Gastrocnemius medialis (tissue), 4 donors: ENCODE data around the gene ALK. TPM values are rescaled to one million over a fixed set of nuclear protein-coding genes. Genes with fewer than 3 reads are reported as not detected.

Experiments
- ATAC-seq, 2 donors: fragments of 150-250 bp; one replicate each; pipeline ENCODE4 v1.9.1; 2016
- DNase-seq, 2 donors: peaks; one replicate each; pipeline ENCODE4 v3.0.0-alpha.2; 2019
- H3K27ac ChIP-seq, 4 donors: fragments of 200-600 bp; sonication (generic); 1 replicate in 1 of 4; 2 replicates in 3 of 4; pipeline ENCODE4 v1.5.1; 2016 to 2018; ENCODE audit warnings: mild to moderate bottlenecking in 2 of 4, moderate library complexity in 1 of 4
- H3K27me3 ChIP-seq, 3 donors: fragments of 200-600 bp; sonication (generic) in 2 of 3; 1 replicate in 1 of 3; 2 replicates in 2 of 3; pipeline versions ENCODE4 v1.5.1 to v1.6.0; 2016 to 2019; ENCODE audit warnings: mild to moderate bottlenecking in 1 of 3, moderate library complexity in 1 of 3
- H3K36me3 ChIP-seq, 2 donors: fragments of 200-600 bp; sonication (generic) in 1 of 2; one replicate each; pipeline ENCODE4 v1.5.1; 2017 to 2018
- H3K4me1 ChIP-seq, 2 donors: fragments of 200-600 bp; sonication (generic) in 1 of 2; one replicate each; pipeline ENCODE4 v1.5.1; 2016 to 2017; ENCODE audit warnings: mild to moderate bottlenecking in 2 of 2
- H3K4me3 ChIP-seq, 4 donors: fragments of 200-600 bp; sonication (generic) in 3 of 4; 1 replicate in 1 of 4; 2 replicates in 3 of 4; pipeline ENCODE4 v1.5.1; 2016 to 2019; ENCODE audit warnings: mild to moderate bottlenecking in 2 of 4
- H3K9me3 ChIP-seq, 3 donors: fragments of 200-600 bp; sonication (generic) in 2 of 3; 1 replicate in 1 of 3; 2 replicates in 2 of 3; pipeline ENCODE4 v1.5.1; 2016 to 2019
- CTCF ChIP-seq, 5 experiments: fragments of 450-650 bp in 3 of 5; fragments of 200-600 bp in 2 of 5; sonication (generic) in 2 of 5; IDR thresholded peaks in 4 of 5; conservative IDR thresholded peaks in 1 of 5; 1 replicate in 4 of 5; 2 replicates in 1 of 5; pipeline ENCODE4 v1.5.1; 2016 to 2019; ENCODE audit warnings: antibody characterized with exemption in 5 of 5, mild to moderate bottlenecking in 3 of 5, moderate library complexity in 3 of 5
- POLR2A ChIP-seq, 2 donors: fragments of 450-650 bp; IDR thresholded peaks; one replicate each; pipeline ENCODE4 v1.6.1; 2017; ENCODE audit warnings: antibody characterized with exemption in 2 of 2, mild to moderate bottlenecking in 2 of 2, moderate library complexity in 2 of 2
- in situ Hi-C, 4 donors: fragments of 200-750 bp; cut with MboI; loops; one replicate each; pipeline versions ENCODE4 v1.15.0 to v1.8.0; 2017; ENCODE audit warnings: low sequenced_read_pairs in 4 of 4
- intact Hi-C: fragments of 100-400 bp; cut with DNase I; formaldehyde crosslinking; loops from one replicate; pipeline ENCODE4 v1.15.1; 2023; ENCODE audit warnings: low total_unique reads
- total RNA-seq, 4 donors: library from RNA; depleted of rRNA; stranded (reverse); fragments of >200 nt; gene quantifications; one replicate each; pipeline versions ENCODE4 v1.1.0 to v1.2.3, GENCODE V29; 2016

Gene ALK
- total RNA-seq, 4 donors from 2014 or later, result not detected

- in situ Hi-C loops, result no loop called here
- H3K27me3 ChIP-seq, result peaks cover 0 to 3% (median 0%) of the 10 kb centered on the region in 3 donors
- ATAC-seq, result no peak
Measured at GRCh38 chr2:29293830-29294438, 627.5 kb downstream of the ALK start.

GRCh38 chr2:29290293-29291047 lies 630.9 kb downstream of the ALK start:
- in situ Hi-C loops, result no loop called here

More at GRCh38 chr2:29293830-29294438, 627.5 kb downstream of the ALK start:
- Histone ChIP-seq H3K27ac (no peak overlapping the region), H3K4me3 (no peak overlapping the region), H3K4me1 (no peaks in the 10 kb centered on the region), H3K9me3 (no peaks in the 10 kb centered on the region), H3K36me3 (no peaks in the 10 kb centered on the region)
- no peak for DNase-seq
- no peak for TF ChIP-seq POLR2A (IDR thresholded peaks at IDR 0.05)
- TF ChIP-seq CTCF (IDR thresholded peaks at IDR 0.05 in 4 of 5, conservative IDR thresholded peaks at IDR 0.05 in 1 of 5), result no peak
- intact Hi-C loops, result no loop called here

GRCh38 chr2:29284671-29285070 lies 636.7 kb downstream of the ALK start:
- in situ Hi-C loops, result no loop called here

More at GRCh38 chr2:29290293-29291047, 630.9 kb downstream of the ALK start:
- no peak for DNase-seq
- Histone ChIP-seq H3K4me3 (no peak overlapping the region), H3K36me3 (no peaks in the 10 kb centered on the region), H3K9me3 (no peaks in the 10 kb centered on the region), H3K27me3 (peaks cover 0 to 3% (median 0%) of the 10 kb centered on the region in 3 donors), H3K4me1 (no peaks in the 10 kb centered on the region), H3K27ac (no peak overlapping the region)
- intact Hi-C loops, result no loop called here
- ATAC-seq, result no peak
- no peak for TF ChIP-seq CTCF (IDR thresholded peaks at IDR 0.05 in 4 of 5, conservative IDR thresholded peaks at IDR 0.05 in 1 of 5)
- TF ChIP-seq POLR2A (IDR thresholded peaks at IDR 0.05), result no peak

GRCh38 chr2:29281916-29282247 lies 639.5 kb downstream of the ALK start:
- in situ Hi-C loops, result no loop called here
- Histone ChIP-seq H3K4me3 (no peak overlapping the region), H3K4me1 (no peaks in the 10 kb centered on the region), H3K36me3 (no peaks in the 10 kb centered on the region), H3K9me3 (no peaks in the 10 kb centered on the region), H3K27me3 (peaks cover 4 to 19% (median 4%) of the 10 kb centered on the region in 3 donors), H3K27ac (no peak overlapping the region)
- ATAC-seq, result no peak
- intact Hi-C loops, result no loop called here
- no peak for TF ChIP-seq POLR2A (IDR thresholded peaks at IDR 0.05)
- TF ChIP-seq CTCF (IDR thresholded peaks at IDR 0.05 in 4 of 5, conservative IDR thresholded peaks at IDR 0.05 in 1 of 5), result no peak
- no peak for DNase-seq

More at GRCh38 chr2:29284671-29285070, 636.7 kb downstream of the ALK start:
- peaks cover 3 to 8% (median 4%) of the 10 kb centered on the region in 3 donors for H3K27me3 ChIP-seq
- H3K4me1 ChIP-seq, result no peaks in the 10 kb centered on the region
- DNase-seq (no peak), ATAC-seq (no peak)
- TF ChIP-seq POLR2A (IDR thresholded peaks at IDR 0.05) (no peak), CTCF (IDR thresholded peaks at IDR 0.05 in 4 of 5, conservative IDR thresholded peaks at IDR 0.05 in 1 of 5) (no peak)
- H3K36me3 ChIP-seq, result no peaks in the 10 kb centered on the region
- intact Hi-C loops, result no loop called here
- no peak overlapping the region for H3K27ac ChIP-seq
- no peak overlapping the region for H3K4me3 ChIP-seq
- H3K9me3 ChIP-seq, result no peaks in the 10 kb centered on the region
